ENCODE results near the gene OR5H2. TPM values are rescaled to one million over a fixed set of nuclear protein-coding genes. Genes with fewer than 3 reads are reported as not detected.

The OR5H2 gene
- total RNA-seq, 1 experiment from 2014 or later: not detected

DNA sequence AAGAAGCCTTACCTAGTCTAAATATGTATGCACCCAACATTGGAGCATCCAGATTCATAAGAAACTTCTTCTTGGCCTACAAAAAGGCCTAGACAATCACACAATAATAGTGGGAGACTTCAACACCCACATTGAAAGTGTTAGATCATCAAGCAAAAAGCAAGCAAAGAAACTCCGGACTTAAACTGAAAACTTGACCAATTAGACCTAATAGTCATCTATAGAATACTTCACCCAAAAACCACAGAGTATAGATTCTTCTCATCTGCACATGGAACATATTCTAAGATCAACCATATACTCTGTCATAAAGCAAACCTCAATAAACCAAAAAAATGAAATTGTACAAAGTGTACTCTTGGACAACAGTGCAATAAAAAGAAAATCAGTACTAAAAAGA is 49.0 kb downstream of the OR5H2 start (continued):
- TF ChIP-seq, protein P1, sequence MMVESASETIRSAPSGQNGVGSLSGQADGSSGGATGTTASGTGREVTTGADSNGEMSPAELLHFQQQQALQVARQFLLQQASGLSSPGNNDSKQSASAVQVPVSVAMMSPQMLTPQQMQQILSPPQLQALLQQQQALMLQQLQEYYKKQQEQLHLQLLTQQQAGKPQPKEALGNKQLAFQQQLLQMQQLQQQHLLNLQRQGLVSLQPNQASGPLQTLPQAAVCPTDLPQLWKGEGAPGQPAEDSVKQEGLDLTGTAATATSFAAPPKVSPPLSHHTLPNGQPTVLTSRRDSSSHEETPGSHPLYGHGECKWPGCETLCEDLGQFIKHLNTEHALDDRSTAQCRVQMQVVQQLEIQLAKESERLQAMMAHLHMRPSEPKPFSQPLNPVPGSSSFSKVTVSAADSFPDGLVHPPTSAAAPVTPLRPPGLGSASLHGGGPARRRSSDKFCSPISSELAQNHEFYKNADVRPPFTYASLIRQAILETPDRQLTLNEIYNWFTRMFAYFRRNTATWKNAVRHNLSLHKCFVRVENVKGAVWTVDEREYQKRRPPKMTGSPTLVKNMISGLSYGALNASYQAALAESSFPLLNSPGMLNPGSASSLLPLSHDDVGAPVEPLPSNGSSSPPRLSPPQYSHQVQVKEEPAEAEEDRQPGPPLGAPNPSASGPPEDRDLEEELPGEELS (CRISPR knock-in tag; IDR thresholded peaks at IDR 0.05): no peak
- TF ChIP-seq KAT7 (CRISPR knock-in tag; IDR thresholded peaks at IDR 0.05; ENCODE audit: borderline replicate concordance) (no peak), MLX (CRISPR knock-in tag; IDR thresholded peaks at IDR 0.05) (no peak)

Other genes starting within 250 kb of the OR5H2 start
- not detected in 3 replicates for gene GABRR3, start 247.2 kb upstream of the OR5H2 start, total RNA-seq (2021)
- not detected in 3 replicates for gene OR5AC2, start 195.3 kb upstream of the OR5H2 start, total RNA-seq (2021)
- 0.02 TPM in 1 of 3 replicates, not detected in the others for gene OR5H1, start 151.8 kb upstream of the OR5H2 start, total RNA-seq (2021)
- not detected in 3 replicates for gene OR5H14, start 135.0 kb upstream of the OR5H2 start, total RNA-seq (2021)
- not detected in 3 replicates for gene OR5H15, start 115.8 kb upstream of the OR5H2 start, total RNA-seq (2021)
- not detected in 3 replicates for gene OR5H6, start 18.3 kb upstream of the OR5H2 start, total RNA-seq (2021)
- not detected in 3 replicates for gene OR5K4, start 71.3 kb downstream of the OR5H2 start, total RNA-seq (2021)
- gene OR5K3, start 108.2 kb downstream of the OR5H2 start, total RNA-seq (2021): not detected in 3 replicates
- gene OR5K1, start 180.7 kb downstream of the OR5H2 start, total RNA-seq (2021): not detected in 3 replicates
- gene OR5K2, start 215.2 kb downstream of the OR5H2 start, total RNA-seq (2021): not detected in 3 replicates
- gene CLDND1, start 240.4 kb downstream of the OR5H2 start, total RNA-seq (2021): 74.8 to 80.6 TPM (median 78.5 TPM) in 3 replicates
- gene GPR15, start 249.5 kb downstream of the OR5H2 start, total RNA-seq (2021): 0.14 TPM in 1 of 3 replicates, not detected in the others

Data from WTC11 (cell line).